Lower leg skin (tissue), 4 donors: Measurements from ENCODE around the gene ANKS1A. TPM values are rescaled to one million over a fixed set of nuclear protein-coding genes. Genes with fewer than 3 reads are reported as not detected.

Source experiments
- DNase-seq, 2 donors: peaks; one replicate each; pipeline ENCODE4 v3.0.0-alpha.2; 2019; ENCODE audit warnings: low spot score in 2 of 2
- H3K4me3 ChIP-seq: fragments of 200-600 bp; sonication (generic); 2 replicates; pipeline ENCODE4 v1.5.1; 2017; ENCODE audit warnings: mild to moderate bottlenecking, low read depth; ENCODE audit not compliant: poor library complexity, severe bottlenecking
- CTCF ChIP-seq, 3 donors: fragments of 450-650 bp; IDR thresholded peaks; one replicate each; pipeline ENCODE4 v1.5.1; 2016; ENCODE audit warnings: antibody characterized with exemption in 3 of 3, mild to moderate bottlenecking in 3 of 3, moderate library complexity in 2 of 3
- POLR2A ChIP-seq, 2 donors: fragments of 450-650 bp; IDR thresholded peaks; one replicate each; pipeline ENCODE4 v1.6.1; 2016 to 2017; ENCODE audit warnings: antibody characterized with exemption in 2 of 2, mild to moderate bottlenecking in 1 of 2, moderate library complexity in 1 of 2
- WGBS, 2 donors: methylation state at CpG; one replicate each; pipeline ENCODE4 v1.1.5; 2018; 5-methylcytosine and 5-hydroxymethylcytosine counted together
- intact Hi-C: fragments of 100-400 bp; cut with DNase I; formaldehyde crosslinking; loops from one replicate; pipeline ENCODE4 v1.15.0; 2023; ENCODE audit warnings: low total_unique reads
- total RNA-seq, 4 donors: library from RNA; depleted of rRNA; stranded (reverse); fragments of >200 nt; gene quantifications; one replicate each; pipeline ENCODE4 v1.1.0, GENCODE V29; 2016

ANKS1A gene
- total RNA-seq, 4 donors from 2014 or later: 22.9 to 27.8 (median 25.3) TPM

- no peak for DNase-seq
- 87 to 89% methylated on average over 3 of the region's 3 CpGs for WGBS, 2 donors
- H3K4me3 ChIP-seq: no peak overlapping the region
- TF ChIP-seq CTCF (IDR thresholded peaks at IDR 0.05) (no peak), POLR2A (IDR thresholded peaks at IDR 0.05) (no peak)
- intact Hi-C loops: no loop called here
Observed at GRCh38 chr6:34866509-34866908, 22.5 kb upstream of the ANKS1A start.

GRCh38 chr6:34867484-34867883 is 21.6 kb upstream of the ANKS1A start:
- no peak for DNase-seq

GRCh38 chr6:34871853-34872252 is 17.2 kb upstream of the ANKS1A start:
- DNase-seq: no peak

More at GRCh38 chr6:34867484-34867883, 21.6 kb upstream of the ANKS1A start:
- intact Hi-C loops: no loop called here
- H3K4me3 ChIP-seq: no peak overlapping the region
- TF ChIP-seq CTCF (IDR thresholded peaks at IDR 0.05) (no peak), POLR2A (IDR thresholded peaks at IDR 0.05) (no peak)
- 90 to 98% methylated on average over 3 of the region's 3 CpGs for WGBS, 2 donors

GRCh38 chr6:34872332-34872731 is 16.7 kb upstream of the ANKS1A start:
- 58 to 92% methylated on average over 1 of the region's 1 CpG for WGBS, 2 donors
- no peak for DNase-seq
- no peak for TF ChIP-seq POLR2A (IDR thresholded peaks at IDR 0.05)
- TF ChIP-seq CTCF (IDR thresholded peaks at IDR 0.05): no peak
- intact Hi-C loops: no loop called here
- H3K4me3 ChIP-seq: no peak overlapping the region

More at GRCh38 chr6:34871853-34872252, 17.2 kb upstream of the ANKS1A start:
- no peak overlapping the region for H3K4me3 ChIP-seq
- 85 to 89% methylated on average over 4 of the region's 4 CpGs for WGBS, 2 donors
- intact Hi-C loops: no loop called here
- TF ChIP-seq POLR2A (IDR thresholded peaks at IDR 0.05) (no peak), CTCF (IDR thresholded peaks at IDR 0.05) (no peak)

- 92 to 93% methylated on average over 4 of the region's 4 CpGs for WGBS, 2 donors
- no peak overlapping the region for H3K4me3 ChIP-seq
- DNase-seq: no peak
- intact Hi-C loops: no loop called here
- TF ChIP-seq POLR2A (IDR thresholded peaks at IDR 0.05) (no peak), CTCF (IDR thresholded peaks at IDR 0.05) (no peak)
Observed at GRCh38 chr6:34875292-34876213, 13.5 kb upstream of the ANKS1A start.
